Activated CD4-positive, alpha-beta T cell treated with anti-CD3 and anti-CD28 coated beads for 4 hours (primary cell): ENCODE results near the gene TMEM108.

ENCODE experiments used
- DNase-seq, 2 donors: peaks; one replicate each; pipeline ENCODE4 v3.0.0-alpha.2; 2020

TMEM108 gene

GRCh38 chr3:133367956-133368355 is 329.8 kb downstream of the TMEM108 start:
- no peak for DNase-seq

GRCh38 chr3:133368371-133369067 is 330.3 kb downstream of the TMEM108 start:
- no peak for DNase-seq

- no peak for DNase-seq
These were observed 330.9 kb downstream of the TMEM108 start for GRCh38 chr3:133369068-133369440.

GRCh38 chr3:133371181-133371580 is 333.0 kb downstream of the TMEM108 start:
- DNase-seq: no peak

GRCh38 chr3:133371676-133372075 is 333.5 kb downstream of the TMEM108 start:
- no peak for DNase-seq

GRCh38 chr3:133374708-133375402 is 336.7 kb downstream of the TMEM108 start:
- DNase-seq: no peak

GRCh38 chr3:133375403-133375745 is 337.2 kb downstream of the TMEM108 start:
- DNase-seq: no peak

- DNase-seq: no peak
These were observed 338.6 kb downstream of the TMEM108 start for GRCh38 chr3:133376810-133377209.

GRCh38 chr3:133377396-133377795 is 339.2 kb downstream of the TMEM108 start:
- no peak for DNase-seq

GRCh38 chr3:133379926-133380325 is 341.7 kb downstream of the TMEM108 start:
- DNase-seq: no peak

GRCh38 chr3:133380481-133381225 is 342.5 kb downstream of the TMEM108 start:
- DNase-seq: no peak

GRCh38 chr3:133381346-133382109 is 343.3 kb downstream of the TMEM108 start:
- DNase-seq: no peak

- no peak for DNase-seq
These were observed 345.0 kb downstream of the TMEM108 start for GRCh38 chr3:133383175-133383574.

- DNase-seq: no peak
These were observed 345.6 kb downstream of the TMEM108 start for GRCh38 chr3:133383741-133384140.

GRCh38 chr3:133384331-133385027 is 346.3 kb downstream of the TMEM108 start:
- no peak for DNase-seq

- no peak for DNase-seq
These were observed 348.7 kb downstream of the TMEM108 start for GRCh38 chr3:133386876-133387275.

- DNase-seq: no peak
These were observed 349.1 kb downstream of the TMEM108 start for GRCh38 chr3:133387341-133387740.

- no peak for DNase-seq
These were observed 350.7 kb downstream of the TMEM108 start for GRCh38 chr3:133388696-133389395.

- DNase-seq: no peak
These were observed 352.5 kb downstream of the TMEM108 start for GRCh38 chr3:133390715-133391114.

- no peak for DNase-seq
These were observed 355.0 kb downstream of the TMEM108 start for GRCh38 chr3:133393204-133393603.

- DNase-seq: no peak
These were observed 355.7 kb downstream of the TMEM108 start for GRCh38 chr3:133393691-133394474.
